DMS53 treated with DMSO at 0.1 percent for 48 hours (cell line): ENCODE data around the gene EBF3.

Source experiments
- DNase-seq: peaks from one replicate; lab custom pipeline; 2025; ENCODE audit not compliant: unreplicated experiment; lab: John Stamatoyannopoulos, UW

EBF3 gene

DNA sequence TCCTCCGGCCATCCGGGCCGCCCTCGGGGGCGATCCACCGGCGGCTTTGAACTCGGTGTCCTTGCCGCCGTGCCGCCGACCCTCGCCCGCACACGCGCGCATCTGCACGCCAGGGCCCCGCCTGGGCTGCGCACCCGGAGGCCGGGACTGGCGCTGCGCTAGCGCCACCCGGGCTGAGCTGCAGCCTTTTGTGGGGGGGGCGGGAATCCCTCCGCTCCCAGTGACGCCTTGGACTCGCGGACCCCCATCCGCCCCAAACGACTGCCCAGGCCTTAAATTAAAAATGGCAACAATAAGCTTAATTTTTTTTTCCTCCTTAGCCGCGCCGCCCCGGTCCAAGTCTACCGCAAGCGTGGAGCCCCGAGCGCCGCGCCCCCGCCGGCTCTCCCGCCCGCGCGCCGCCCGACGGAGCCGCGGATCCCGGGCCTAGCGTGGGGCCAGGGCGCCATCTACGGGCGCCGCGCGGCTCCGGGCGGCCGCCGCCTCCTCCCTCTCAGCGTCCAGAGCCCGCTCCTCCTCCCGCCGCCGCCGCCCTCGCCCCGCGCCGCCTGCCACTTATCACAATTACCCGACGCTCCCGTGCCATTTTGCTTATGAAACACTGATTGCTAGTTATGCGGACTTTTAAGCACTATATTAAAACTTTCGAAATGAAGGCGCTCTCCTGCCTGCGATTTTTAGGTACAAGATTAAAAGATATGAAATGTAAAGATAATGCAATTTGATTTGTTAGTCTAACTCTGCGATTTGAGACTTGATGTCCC is 7.5 kb upstream of the EBF3 start:
- DNase-seq = no peak

DNA sequence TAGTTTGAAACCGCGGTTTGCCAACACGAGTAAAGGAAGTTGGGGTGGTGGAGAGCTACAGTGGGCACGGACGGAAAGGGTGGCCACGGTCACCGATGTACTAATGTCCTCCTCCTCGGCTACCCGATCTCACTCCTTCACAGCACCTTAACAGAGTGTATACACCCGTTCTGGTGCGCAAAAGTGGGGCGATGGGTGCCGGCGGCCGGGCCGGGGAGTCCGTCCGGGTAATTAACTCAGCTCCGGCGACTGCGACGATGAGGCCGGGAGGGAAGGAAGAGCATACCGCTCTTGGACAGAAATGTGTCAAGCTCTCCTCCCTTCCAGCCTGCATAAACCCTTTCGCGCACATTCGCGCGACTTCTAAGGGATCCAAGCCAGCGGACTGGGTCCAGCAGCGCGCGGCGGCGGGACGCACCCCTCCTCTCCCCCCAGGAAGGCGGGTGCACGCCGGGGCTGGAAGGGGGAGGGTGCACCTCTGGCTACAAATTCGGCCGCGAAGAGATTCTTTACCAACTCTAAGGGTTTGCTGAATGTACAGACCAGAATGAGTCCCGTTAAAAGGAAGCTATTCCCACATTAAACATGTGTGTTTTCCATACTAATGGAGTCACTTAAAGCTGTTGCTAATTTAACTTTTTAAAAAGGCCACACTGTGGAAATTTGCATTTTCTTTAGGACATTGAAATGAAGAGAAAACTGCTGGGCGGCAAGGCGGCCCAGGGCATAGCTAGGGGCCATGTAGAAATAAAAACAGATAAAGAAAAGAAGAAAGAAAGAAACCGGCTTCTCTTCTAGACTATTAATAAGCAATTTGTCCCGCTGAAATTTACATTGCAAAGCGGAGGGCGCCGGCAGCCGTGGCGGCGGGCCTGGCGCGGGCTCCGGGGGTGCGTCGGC is 6.6 kb upstream of the EBF3 start:
- DNase-seq = no peak

DNA sequence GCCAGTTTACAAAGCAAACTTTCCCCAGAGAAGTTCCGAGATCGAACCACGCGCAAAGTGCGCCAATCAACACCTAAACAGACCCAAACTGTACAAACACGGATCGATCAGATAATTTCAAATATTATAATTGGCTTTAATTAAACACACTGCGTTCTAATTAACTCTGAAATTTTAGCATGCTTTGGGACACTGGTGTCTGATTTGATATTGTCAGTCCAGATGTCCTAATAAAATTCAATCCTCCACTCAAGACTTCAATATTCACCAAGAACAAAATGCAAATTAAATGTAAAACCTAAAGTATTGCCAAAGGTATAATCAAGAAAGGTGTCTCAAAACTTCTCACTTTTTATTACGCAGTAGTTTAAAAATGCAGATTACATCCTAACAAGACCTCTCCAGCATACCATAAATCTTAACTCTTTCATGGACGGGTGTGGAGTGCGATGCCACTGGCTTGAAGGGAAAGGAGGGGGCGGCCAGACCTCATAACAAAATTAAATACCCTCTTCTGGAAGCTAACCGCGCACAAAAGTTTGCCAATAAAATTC is 5.9 kb upstream of the EBF3 start:
- no peak for DNase-seq

DNA sequence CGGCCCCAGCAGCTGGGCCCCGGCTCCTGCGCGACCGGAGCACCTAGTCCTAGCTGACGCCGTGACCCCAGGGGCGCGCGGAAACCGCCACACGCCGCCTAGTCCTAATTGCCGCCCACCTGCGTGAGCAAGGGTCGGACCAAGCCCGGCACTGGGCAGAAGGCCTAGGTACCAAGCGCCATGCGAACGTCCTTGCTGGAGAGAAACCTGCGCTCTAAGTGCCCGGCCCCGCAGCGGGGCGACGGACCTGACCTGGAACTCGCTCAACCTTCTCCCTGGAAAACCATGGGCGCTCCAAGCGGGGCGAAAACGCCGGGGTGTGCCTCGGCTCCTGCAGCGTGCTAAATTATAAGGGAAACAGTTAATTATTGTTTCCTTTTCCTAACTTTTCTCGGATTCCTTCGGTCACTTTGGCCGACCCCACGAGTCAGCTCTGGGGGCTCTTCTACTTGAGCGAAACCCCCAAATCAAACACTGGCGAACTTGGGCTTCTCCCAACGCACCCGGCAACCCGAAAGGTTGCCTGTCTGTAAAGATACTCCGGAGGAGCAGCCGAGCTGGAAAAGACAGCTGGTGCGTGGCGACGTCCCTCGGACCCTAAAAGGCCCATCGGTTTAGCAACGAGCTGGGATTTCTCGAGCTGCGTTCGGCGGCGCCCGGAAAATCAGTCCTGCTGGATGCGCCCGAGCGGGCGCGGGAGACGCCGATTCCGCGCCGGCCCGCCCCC is 5.3 kb upstream of the EBF3 start:
- no peak for DNase-seq

DNA sequence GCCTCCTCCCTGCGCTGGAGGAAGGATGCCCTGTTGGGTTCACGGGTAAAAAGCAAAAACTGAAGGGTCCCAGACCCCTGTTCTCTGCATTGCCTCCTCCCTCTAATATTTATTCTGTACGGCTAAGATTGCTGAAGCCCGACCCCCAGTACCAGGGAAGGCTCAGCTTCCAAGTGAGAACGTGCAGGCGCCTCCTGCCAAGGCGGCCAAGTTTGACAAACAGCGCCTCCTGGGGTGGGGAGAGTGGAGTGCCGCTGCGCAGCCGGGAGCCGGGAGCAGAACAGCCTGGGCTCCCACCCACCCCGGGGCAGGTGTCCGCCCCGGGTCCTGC is 4.7 kb upstream of the EBF3 start:
- DNase-seq = no peak

DNA sequence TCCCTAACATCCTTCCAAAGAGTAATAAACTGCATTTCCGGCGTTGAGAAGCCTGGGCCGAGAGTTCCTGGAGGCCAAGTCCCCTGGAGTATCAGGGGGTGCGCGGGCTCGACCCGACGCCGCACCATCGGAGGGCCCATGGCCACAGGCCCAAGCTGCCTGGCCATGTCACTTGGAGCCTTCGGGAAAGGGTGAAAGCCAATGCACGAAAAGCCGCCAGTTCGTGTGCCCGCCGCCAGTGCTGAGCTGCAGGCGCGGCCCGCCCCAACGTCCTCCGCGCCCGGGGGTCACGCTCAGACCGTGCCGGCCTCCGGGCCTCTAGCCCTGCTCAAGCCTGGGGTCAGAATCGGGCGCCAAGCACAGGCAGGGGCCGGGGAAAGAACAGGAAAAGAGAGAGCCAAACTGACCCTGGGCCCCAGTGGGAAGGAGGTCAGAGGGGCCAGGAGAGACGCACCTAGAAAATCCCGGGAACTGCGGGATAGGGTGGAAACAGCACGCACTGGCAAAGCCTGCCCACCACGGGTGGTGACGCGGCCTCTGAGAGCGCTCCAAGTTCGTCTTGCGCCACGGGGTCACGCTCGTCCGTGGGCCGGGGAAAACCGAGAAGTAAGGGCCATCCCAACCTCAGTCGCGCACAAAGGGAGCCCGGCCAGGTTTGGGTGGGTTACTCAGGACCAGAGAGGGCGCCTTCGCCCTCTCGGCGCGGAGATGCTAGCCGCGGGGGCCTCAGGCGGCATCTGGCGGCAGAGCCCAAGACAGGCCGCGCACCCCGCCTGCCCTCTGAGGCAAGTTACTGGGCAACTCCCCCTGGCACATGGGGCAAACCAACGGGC is 4.2 kb upstream of the EBF3 start:
- no peak for DNase-seq

DNA sequence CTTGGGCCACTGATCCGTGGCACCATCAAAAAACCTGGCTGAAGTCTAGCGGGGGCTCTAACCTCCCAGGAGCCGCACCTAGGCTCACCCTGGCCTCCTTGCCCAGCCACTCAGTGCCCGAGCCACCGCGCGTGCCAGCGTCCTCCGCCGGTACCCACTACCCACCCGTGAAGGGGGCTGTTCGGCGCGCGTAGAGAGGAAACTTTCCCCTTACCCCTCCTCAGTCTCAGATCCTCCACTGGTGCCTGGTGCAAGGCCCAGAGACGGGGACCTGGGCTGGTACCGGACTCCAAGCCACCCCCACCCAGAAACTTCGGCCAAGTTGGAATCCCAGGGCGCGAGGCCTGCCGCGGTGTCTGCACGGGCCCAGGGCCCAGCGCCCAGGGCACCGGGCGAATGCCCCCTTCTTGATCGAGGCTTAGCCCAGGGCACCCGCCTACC is 3.5 kb upstream of the EBF3 start:
- DNase-seq = no peak

DNA sequence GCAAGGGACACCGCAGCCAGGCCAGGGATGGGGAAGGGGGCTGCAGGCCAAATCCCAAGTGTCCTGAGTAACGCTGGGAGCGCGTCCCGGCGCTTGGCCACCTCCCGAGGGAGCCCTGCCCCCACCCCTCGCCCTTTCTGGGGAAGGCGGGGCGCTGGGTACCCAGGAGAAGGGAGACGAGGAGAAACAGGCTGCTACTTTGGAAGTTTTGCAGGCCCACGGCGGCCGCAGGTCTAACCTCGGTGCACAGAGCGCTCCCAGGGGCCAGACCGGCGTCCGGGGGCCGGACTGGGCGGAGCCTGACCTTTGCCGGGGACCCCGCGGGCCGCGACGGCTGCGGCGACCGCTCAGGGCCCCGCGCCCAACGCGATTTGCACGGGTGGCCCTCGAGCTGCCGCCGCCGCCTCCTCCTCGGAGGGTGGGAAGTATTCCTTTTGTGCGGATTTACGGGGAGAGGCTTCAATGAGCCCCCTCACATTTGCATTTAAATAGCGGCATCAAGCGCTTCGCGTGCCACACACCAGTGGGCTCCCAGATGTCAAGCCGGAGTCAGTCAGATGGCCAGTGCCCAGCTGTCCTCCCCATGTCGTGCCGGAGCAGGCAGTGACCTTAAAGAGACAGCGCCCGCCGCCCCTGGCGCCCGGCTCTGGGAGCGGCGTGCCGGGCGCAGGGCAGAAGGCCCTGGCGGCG is 3.0 kb upstream of the EBF3 start:
- DNase-seq = no peak

DNA sequence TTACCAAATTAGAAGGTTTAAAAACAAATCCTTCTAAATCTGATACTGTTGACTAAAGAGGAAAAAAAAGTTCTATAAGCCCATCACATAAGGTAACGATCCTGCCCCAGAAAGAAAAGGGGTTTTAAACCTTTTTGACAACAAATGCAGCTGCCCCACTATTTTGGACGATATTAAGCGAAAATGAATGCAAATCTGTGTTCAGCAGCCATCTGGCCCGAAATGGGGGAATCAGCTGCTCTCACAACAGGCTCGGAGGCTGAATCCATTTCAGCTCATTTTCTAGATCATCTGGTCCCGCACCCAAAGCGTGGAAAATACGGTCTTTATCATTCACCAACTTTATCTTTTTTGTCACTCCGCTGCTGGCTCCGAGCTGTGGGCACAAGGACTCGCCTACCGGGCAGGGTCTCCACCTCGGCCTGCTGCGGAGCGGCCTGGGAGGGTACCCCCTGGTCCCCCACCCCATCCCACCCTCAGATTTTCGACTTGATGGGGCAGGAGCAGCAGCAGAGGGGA is 2.4 kb upstream of the EBF3 start:
- no peak for DNase-seq

DNA sequence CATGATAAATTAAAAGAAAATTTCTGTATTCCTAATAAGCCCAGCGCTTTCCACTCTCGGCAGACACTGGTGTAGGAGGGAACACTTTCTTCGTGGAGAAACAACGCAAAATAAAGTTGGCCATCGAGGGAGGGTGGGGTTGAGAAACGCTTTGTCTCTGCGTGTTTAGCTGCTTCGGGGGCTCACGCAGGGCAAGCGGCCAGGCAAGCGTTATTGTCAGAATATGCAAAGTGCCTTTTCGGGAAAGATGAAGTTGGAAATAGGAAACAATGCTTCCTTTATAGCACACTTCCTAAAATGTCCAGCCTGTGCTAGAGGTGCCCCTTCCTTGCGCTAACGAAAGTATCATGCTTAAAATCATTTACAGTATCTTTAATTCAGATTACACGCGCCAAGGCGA is 1.9 kb upstream of the EBF3 start:
- no peak for DNase-seq

DNA sequence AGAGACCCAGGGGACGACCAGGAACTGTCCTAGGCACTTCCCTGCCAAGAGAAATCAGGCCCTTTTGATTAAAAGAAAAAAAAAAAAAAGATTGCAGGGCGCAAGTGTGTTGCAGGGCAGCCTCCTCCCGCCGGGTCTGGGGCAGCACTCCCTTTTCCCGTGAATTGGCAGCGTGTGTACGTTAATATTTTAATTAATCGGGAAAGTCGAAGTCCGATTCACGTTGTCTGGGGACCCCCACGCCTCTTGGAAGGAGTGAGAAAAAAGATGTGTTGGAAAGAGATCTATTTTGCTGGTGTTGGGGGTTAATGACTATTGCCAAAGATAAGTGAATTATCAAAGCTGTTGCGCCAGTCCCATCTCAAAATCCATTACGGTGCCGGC is 1.3 kb upstream of the EBF3 start:
- no peak for DNase-seq

DNA sequence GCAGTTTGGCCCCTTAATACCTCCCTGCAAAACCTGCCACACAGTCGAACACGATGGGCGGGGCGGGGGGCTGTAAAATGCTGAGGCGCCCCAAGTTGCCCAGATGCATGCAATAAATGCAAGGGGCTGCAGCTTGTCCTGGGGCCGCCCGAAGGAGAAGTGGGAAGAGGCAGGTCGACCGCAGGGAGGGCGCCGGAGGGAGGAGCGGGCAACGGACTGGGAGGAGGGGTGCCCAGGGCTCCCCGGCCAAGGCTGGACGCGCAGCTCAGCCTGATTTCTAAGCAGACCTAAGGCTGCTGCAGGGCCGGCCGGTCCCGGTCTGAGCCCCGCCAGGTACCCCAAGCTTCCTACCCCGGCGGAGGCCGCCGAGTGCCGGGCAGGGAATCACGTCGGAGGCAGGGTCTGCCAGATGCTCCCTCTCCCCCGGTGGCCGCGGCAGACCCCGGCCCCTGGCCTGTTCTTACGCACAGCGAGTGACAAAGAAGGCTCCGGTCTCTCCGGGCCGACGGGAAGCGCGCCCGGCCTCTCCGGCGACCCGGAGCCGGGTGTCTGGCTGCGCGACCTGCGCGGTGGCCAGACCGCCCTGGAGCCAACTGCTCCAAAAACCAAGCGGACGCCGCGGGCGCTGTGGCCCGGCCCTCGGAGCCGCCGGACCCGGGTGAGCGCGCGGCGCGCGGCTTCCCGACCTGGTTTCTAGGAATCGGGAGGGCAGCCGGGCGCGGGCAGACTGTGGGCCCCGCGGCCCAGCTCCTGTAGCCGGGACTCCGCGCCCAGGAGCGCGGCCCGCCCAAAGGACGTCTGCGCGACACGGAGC is 744 bp upstream of the EBF3 start:
- no peak for DNase-seq

DNA sequence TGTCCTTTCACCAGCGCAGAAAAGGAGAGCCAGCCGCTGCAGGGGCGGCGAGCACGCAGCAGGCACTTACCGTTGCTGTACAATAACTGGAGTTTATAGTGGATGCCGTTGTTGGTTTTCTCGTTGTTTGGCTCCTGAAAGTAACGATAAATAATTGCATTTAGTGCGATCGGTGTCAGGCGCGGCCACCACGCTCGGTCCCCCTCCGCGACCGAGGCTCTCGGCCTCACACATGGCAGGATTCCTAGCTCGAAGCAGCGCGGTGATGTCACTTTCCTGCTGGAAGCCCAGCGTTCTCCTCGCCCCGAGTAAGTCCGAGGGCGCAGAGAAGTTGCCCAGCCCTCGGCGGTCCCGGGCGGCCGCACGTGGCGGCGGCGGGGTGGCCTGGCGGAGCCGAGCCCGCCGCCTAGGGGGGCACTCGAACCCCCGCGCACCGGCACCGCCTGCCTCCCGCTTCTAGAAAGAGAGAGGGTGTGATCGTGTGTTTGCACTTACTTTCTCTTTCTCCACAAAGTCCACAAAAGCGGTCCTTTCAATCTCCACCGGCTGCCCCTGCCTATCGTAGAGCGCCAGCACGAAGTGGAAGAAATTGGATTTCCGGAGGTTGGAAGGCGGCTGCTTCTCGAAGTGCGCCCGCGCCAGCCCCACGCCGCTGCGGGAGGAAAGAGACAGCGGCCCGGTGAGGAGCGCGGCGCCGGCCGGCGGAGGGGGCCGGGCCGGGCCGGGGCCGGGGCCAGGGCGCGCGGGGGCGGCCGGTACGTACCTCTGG is 1.0 kb downstream of the EBF3 start:
- no peak for DNase-seq

DNA sequence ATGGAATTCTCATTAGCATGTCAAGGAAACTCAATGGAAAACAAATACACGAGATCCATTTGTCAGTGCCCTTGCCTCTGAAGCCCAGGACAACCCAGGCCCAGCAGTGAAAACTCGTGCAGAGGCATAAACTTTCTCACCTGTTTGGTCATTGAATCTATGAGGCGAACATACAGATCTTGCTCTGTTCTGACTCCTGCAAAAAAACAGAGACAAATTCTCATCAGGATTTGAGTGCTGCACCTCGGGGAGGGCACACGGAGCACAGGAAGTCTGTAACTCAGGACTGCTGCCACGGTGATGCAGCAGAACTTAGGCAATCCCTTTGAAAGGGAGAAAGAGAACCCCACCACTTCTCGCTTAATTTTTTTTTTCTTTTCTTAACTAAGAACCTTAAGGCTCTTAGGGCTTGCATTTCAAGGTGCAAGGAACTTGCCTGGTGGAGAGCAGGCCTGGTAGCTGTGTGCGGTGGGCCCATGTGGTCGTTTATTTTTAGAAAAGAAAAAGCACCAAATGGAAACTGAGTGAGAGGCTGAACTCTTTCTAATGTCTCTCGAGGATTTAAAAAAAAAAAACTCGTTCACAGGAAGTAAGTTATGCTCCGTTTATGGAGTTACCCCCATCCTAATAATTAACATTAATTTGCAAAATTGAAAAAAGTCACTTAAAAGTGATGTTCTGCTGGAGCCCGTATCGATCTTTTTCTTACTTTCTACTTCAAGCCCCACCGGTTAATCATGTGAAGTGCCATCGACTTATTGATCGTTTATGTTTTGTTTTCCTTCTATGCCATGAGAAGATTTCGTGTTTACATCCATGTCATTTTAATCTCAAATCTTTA is 1.8 kb downstream of the EBF3 start:
- no peak for DNase-seq

DNA sequence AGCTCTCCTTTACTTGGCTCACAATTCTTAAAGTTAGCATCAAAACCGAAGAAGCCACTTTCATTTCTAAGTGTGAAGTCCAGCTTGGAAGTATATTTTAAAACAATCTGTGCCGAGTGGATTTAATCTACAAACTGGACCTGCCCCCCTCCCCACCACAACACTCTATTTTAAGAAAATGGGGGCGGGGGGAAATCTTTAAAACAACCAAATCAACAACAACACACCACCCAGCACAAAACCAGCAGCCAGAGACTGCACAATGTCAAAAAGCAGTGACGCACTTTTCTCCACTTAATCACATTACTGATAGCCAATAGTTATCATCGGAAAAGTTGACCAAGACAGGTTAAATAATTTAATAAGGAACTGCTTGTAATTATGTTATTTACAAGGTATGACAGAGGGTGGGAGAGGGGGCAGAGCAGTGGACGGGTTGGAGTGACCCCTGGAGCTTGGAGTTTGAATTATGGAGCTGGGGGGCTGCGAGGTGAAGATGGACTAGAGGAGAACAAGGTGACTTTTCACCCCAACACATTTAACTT is 2.8 kb downstream of the EBF3 start:
- no peak for DNase-seq

DNA sequence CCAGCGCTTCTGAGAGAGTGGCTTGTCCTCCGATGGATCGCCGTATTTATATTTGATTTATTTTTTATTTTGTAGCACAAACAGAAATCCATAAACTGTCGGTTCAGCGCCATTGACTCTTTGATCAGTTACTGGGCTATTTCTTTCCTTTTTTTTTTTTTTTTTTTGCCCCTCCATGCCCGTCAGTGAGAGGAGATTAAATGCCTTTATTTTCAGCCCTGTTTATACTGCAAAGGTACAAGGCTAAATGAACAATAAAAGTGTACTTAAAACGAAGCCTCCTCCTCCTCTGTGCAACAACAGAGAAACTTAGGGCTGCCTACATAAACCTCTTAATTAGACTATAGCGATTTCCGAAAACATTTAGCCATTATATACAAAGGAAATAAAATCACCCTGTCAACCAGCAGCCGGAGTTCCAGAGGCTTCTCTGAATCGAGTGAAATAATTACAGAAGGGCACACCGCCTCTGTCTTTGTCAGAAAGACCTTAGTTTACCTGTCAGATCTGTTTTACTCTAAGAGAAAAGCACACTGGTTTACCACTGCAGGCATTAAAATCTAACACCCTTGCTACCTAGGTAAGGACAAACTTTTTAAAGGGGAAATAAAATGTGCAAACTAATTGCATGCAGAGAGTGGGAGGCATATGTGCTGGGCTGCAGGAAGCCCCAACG is 3.5 kb downstream of the EBF3 start:
- no peak for DNase-seq
